ENCODE data around the gene HOXD4.

Gene HOXD4

DNA sequence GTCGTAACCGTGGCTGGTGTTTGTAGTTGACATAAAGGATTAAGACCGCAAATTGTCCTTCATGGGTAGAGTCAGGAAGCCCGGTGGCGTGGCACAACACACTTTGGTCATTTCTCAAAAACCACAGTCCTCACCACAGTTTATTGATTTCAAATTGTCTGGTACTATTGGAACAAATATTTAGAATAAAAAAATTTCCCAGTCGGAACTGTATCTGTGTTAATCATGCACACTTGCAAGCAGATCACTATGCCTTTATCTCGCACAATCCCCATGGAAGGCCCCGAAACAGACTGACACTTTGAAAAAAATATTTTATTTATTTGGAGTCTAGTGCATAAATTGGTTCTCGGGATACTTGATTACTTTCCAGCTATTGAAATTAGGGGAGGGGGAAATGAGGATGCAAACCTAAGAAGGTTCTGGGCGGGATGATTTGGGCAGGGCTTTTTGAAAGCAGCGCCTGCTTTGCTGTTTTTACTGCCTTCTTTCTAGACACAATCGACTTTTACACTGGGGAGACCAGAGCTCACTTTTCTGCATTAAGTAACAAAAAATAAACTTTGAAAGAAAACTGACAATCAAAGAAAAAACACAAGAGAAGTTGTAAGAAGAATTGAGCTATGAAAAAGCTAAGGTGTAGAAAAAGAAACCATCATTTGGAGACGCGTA is 21.7 kb downstream of the HOXD4 start:
- no peak for DNase-seq

DNA sequence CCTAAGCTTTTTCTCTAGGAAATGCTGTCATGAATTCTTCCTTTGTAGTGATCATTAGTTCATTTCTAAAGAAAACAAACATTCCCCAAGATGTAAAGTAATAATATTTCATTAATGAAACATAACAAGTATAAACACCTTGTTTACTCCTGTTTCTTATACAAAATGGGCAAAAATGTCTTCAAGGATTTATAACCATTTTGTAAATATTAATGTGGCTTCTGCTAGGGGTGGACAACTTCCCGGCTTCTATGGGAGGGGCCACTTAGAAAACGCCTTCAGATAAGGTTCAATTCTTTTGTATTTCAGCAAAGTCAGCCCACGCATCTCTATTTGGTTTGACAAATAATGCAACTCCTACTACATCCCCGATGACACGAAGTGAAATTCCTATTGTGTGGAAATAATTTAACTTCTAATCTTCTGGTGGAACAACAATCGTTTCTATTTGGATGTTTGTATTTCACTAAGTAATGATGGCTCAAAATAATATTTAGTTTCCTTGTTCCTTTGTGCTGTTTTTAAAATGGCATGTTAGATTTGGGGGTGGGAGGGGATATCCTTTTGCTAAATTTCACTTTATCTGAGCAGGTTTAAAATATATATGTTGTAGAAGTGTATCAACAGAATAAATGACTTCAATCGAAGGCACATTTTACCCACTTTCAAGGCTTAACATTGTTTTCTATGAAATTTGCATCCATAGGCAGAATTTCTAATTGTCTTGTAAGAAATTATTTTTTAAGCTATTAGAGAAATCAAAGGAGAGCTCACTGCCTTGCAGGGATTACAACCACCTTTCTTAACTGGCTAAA is 22.4 kb downstream of the HOXD4 start:
- no peak for DNase-seq

DNA sequence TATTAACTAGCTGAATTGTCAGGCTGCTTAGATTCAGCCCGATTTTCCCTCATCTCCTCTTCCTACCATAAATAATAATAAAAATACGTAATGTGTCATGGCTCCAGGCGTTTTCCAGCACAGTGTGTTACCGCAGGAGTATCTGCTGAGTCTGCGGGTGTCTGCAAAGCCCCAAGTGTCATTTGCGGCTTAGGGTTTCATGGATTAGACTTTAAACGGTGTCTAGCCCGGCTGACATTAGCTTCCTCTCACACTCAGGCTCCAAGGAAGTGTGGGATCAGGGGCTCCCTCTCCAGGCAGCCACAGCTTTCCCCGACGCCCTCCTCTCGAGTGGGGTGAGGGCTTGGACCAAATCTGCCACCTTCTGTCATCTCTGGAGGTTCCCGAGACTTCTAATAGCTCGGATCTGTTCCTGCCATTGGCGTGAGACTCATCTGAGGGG is 23.1 kb downstream of the HOXD4 start:
- DNase-seq, result peak in 1 of 2 donors; percentile 23

DNA sequence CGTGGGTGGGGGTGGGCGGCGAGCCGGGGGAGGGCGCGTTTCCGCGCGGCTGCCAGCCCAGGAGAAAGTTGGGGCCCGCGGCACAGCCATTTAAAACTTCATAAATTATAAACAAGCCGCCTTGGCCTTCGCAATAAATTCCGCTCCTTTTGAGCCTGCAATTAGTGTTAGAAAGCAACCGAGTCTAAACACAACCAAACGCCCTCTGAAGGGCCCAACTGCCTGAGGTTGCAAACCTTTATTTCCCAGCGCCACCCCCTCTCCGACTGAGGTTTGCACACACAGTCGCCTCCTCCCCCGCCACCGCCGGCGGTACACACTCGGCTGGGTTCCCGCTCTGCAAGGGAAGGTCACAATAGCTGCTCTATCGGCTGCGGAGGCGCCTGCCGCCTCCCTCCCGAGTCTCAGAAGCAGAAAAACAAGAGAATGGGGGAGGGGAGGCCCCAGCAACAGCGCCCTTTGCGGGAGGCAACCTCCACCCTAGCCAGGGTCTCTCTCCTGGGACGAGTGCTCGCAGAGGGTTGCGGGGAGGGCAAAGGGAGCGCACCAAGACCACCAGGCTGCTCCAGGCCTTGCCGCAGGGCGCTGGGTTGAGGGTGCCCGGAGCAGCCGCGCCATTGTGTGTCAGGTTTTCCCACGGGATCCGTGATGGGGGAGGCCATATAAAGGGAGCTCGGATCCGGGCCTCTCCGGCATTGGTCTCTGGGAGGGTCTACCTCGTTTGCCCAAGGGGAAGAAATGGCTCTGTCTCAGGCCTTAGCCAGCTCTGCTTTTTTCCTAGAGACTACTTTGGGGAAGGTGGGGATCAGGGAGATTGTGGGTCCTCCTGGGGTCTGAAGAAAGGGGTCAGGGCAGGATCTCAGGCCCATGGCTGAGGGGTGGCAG is 23.7 kb downstream of the HOXD4 start:
- peak; percentile 57 to 77 for DNase-seq

DNA sequence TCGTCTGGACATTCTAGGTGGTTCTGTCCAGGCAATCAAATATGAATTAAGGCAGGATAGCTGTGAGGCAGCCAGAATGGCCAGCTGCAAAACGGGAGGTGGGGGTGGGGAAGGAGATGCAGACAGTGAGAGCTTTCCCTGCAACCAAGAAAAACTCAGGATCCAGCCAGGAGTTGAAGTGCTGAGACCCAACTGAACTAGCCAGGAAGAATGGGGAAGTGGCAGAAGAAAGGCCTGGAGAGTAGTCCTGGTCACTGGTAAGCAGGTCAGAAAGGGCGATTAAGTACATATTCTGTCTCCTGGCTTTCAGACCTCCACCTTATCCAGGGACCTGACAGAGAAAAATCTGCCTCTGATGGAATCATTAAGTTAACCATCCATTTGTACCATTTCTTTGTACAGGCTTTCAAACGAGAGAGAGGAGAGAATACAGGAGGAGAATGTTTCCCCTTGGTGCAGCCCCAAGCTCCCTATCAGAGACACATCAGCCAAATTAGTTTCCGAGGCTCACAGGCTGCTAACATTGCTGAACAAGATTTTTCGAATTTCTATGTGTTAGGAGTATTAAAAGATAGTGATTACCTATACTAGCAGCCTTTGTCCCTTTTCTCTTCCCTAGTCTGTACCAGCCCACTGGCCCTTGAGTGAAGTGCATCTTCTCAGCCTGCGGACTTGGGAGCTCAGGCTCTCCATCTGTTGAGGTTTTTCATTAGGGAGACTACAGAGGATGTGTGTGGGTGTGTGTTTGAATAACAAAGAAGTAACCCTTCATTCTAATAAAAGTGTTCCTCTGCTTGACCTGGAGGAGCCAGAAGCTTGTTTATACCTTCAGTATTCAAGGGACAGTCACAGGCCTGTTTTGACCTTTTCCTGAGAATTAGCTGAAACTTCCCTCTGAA is 24.6 kb downstream of the HOXD4 start:
- DNase-seq, result peak in 1 of 2 donors; percentile 16

DNA sequence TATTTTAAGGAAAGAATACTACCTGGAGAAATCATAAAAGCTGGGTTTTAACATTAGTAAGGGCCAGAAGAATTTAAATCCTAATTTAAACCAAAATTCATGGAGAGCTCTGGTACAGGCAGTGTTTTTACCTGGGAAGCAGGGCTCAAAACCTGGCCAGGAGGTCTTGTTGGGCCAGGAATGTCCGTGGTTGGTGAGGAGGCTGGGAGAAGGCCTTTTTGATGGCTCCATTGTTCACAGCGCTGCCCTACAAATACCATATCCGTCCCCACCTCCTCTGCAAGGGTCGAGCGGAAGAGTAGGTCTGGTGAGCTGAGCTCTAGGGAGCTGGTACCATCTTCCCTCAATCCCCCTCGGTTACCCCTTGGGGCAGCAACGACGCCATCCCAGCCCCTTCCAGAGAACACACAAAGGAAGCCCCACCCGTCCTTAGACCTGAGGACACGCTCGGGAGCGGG is 26.3 kb downstream of the HOXD4 start:
- no peak for DNase-seq

DNA sequence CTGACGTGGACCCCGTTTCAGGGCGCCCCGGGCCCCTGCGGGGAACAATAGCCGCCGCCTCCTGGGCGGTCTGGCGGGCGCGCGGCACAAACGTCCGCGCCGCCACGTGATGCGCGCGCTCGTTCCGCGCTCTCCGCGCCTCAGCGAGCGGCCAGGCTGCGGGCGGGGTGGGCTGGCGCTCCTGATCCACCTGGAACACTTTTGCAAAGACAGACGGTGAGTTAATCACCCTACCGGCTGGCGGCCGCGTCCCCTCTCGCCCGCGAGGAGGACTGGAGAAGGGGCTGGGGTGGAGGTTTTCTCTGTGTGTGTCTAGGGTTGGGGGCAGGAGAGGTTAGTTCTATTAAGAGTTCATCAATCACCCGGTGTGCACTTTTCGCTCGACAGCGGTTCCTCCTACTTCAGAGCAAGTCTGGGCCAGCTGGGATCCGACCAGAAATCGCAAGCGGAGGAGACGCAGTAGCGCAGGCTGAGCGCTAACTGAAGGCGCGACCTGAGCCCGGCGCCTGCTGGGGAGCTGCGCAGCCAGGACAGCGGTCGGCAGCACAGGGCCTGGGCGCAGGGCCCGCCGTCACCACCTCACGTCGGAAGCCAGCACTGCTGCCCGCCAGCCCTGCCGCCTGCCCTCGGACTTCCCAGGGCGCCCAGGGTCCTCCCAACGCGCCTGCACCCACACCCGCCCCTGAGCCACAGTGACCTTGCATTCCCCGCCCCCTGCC is 26.8 kb downstream of the HOXD4 start:
- DNase-seq, result no peak

DNA sequence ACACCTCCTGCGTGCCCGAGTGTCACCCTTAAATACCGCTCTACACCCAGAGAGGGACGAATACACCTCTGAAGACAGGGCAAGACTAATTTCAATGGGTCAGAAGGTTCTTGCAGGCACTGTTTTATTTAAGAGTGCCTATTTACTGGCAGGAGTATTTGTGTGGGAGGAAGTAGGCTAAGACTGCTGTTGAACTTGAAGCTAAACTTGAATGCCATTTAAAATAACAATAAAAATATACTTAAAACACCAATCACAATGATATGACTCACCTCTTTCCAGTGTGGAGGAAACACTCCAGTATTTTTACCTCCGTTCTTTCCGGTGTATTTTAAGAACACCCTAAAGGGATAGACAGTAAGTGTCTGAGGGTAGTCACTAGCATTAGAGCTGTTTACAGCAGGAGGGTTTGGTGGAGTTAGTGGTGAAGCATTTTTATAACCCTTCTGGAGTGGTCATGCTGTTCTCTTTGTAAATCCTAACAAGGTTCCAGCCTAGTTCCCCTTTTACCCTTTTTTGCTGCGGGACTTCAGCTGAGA is 27.5 kb downstream of the HOXD4 start:
- no peak for DNase-seq

DNA sequence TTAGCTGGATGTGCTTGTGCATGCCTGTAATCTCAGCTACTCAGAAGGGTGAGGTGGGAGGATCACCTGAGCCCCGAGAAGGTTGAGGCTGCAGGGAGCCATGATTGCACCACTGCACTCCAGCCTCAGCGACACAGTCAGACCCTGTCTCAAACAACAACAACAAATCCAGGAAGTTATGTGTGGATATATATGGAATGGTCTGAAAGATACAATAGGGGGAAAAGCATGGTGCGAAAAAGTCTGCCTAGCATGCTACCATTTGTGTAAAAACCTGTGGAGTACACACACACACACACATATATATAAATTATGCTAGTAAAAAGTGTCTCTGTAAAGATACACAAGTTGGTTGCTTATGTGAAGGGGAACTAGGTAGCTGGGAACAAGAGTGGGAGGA is 30.2 kb downstream of the HOXD4 start:
- no peak for DNase-seq

DNA sequence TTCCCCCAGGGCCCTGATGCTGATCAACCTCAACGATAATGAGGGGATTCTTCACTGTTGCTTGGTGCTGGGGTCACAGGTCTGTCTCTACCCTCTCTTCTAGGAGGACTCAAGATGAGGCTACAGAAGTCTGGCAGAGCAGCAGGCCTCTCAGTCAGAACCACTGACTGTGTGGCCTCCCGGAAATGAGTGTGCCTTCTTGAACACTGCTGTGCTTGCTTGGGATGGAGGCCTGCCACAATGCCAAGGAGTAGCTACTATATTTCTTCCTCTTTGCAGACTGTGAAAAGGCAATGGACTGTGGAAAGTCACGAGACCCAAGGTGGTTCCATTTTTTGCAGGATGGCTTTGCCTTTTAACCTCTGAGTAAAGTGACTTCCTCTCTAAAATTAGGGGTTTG is 31.3 kb downstream of the HOXD4 start:
- DNase-seq, result no peak

DNA sequence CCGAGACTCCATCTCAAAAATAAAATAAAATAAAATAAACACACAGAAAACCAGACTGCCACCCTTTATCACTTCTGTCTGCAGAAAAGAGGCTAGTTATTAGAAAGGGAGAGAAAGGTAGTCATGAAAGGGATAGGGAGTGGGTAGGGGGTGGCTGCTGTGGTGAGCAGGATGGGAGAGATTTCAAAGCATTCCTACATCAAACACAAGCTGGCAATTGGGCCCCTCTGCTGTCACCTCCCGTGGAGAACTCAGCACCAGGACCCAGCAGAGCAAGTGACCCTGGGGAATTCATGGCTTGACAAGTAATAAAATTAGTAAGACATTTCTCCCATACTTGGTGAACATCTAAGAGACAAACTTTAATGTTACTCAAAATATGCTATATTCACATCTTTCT is 33.4 kb downstream of the HOXD4 start:
- DNase-seq, result no peak

DNA sequence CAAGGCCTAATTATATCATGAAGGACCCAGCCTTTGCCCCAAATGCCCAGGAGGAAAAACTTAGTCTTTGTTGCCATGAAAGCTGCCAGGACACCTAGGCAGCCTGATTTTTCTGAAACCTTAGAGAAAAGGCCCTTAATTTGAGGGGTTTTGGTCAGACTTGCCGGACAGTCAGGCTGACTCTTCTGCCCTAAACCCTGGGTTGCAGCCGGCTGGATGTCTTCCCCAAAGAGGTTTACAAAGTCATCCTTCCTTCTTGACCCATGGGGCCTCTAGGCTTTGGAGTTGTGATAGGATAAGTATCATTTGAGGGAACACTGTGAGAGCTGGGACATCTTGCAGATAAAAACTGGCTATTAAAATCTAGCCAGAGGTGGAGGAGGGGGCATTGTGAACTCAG is 34.7 kb downstream of the HOXD4 start:
- no peak for DNase-seq

DNA sequence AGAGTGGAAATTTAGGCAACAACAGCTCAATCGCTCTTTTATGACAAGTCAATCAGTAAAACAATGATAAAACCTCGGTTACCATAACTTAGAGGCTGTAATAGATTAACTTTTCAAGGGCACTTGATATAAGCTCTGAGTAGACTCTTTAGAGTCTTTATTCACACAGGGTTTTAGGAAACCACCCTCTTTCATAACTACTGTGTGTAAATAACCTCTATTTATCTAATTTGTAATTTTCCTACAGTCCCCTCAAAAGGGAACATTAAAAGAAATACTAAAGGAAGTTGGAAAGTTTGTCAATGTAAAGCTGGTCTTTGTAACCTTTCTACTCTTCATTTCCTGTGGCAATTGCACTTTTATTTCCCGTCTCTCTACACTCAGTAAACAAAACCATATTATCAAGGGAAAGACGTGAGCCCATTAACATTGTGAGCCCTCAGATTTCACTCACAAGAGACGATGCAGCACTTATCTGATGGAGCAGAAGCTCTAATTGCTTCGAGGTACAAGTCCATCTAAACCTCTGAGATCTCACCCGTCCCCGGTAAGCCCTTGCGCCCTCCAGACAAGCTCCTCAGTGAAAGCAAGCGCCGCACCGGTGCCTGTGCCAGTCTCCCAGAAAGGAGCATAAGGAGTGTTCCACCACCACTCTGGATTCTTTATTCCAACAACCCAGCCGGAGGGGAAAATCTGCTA is 36.0 kb downstream of the HOXD4 start:
- DNase-seq, result no peak

DNA sequence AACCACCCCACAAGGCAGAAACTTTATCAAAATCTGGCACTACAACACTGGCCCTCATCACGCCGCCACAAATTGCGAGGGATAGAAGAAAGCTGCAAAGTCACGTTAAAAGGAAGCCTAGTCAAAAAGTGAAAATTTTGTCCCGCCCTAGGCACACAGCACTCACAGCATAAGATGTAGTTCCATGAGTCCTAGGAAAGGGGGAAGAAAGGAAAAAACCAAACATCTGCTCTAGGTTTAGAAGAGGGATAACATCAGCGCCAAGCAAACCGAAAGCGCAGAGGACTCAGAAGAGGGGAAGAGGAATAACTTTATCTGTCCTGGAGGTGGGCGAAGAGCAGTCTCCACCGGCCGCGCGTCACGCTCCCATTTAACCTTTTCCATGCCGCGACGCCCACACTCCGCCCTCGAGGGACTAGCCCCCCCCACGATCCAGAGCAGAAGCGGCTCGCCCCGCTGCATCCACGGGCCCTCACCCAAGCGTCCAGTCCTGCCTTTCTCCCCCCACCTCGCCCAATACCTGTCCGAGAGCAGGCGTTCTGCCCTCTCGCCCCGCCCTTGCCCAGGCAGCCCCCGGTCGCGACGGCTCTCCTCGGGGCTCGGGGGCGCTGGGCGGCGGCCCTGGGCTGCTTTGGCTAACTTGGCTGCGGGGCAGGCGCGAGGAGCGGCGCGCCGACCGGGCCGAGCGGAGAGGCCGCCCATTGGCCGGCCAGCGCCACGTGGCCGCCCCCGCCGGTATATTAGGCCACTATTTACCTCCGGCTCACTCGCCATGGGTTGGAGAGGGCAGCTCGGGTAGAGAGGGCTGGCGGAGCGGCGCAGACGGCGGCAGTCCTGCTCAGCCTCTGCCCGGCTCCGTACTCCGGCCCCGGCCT is 36.8 kb downstream of the HOXD4 start, which contains the start of gene HOXD1:
TSS of gene HOXD1 (plus strand) at position 770 of the 875 bp plus-strand sequence. CDS start 134 bp downstream, outside the sequence.
- DNase-seq, result peak in 1 of 2 donors; percentile 66

DNA sequence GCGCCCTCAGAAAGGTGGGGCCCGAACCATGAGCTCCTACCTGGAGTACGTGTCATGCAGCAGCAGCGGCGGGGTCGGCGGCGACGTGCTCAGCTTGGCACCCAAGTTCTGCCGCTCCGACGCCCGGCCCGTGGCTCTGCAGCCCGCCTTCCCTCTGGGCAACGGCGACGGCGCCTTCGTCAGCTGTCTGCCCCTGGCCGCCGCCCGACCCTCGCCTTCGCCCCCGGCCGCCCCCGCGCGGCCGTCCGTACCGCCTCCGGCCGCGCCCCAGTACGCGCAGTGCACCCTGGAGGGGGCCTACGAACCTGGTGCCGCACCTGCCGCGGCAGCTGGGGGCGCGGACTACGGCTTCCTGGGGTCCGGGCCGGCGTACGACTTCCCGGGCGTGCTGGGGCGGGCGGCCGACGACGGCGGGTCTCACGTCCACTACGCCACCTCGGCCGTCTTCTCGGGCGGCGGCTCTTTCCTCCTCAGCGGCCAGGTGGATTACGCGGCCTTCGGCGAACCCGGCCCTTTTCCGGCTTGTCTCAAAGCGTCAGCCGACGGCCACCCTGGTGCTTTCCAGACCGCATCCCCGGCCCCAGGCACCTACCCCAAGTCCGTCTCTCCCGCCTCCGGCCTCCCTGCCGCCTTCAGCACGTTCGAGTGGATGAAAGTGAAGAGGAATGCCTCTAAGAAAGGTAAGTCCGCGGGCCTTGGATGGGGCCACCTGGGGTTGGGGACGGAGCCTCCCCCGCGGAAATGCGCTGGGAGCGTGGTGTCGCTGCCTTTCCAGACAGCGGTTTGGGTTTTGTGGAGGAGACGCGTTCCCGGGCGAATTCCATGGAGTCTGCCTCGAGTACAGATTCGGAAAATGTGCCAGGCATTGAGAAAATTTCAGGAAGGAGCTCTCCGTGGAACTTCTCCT is 37.7 kb downstream of the HOXD4 start:
- no peak for DNase-seq

DNA sequence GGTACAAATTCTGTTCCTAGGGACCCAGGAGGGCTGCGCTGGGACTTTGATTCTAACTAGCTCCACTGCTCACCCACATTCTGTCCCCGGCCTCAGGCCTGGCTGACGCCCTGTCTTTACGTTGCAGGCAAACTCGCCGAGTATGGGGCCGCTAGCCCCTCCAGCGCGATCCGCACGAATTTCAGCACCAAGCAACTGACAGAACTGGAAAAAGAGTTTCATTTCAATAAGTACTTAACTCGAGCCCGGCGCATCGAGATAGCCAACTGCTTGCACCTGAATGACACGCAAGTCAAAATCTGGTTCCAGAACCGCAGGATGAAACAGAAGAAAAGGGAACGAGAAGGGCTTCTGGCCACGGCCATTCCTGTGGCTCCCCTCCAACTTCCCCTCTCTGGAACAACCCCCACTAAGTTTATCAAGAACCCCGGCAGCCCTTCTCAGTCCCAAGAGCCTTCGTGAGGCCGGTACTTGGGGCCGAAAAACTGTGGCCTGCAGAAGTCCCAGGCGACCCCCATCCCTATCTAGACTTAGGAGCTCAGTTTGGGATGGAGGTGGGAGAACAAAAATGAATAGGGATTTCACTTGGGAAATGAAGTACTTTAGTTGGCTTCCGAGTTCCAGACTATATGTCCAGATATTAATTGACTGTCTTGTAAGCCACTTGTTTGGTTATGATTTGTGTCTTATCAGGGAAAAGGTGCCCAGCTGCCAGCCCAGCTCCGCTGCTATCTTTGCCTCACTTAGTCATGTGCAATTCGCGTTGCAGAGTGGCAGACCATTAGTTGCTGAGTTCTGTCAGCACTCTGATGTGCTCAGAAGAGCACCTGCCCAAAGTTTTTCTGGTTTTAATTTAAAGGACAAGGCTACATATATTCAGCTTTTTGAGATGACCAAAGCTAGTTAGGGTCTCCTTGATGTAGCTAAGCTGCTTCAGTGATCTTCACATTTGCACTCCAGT is 38.6 kb downstream of the HOXD4 start:
- no peak for DNase-seq

DNA sequence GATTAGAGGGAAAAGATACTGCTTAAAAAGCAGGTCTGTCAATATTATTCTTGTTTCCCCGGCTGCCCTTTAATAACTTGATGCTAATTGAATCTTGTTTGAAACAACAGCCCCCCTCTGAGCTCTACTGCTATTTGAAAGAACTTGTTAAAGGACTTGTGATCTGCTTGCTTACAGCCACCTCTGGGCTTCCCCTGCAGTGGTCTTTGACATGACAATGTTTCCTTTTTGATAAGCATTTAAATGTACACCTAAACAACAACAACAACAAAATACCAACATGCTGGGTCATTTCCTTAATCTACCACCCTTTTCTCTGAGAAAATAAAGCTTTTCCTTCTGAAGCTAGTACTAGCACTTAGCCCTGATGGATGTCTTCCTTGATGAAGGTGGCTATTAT is 41.0 kb downstream of the HOXD4 start:
- DNase-seq, result no peak

All from hippocampal formation (tissue), 2 donors.